ENCODE results near the gene CDK4.
"Not testable (repeated sequence)": the region's sequence is repeated elsewhere in the genome, so short reads cannot be mapped to it uniquely, and the experiment has no call there.

The CDK4 gene

DNA sequence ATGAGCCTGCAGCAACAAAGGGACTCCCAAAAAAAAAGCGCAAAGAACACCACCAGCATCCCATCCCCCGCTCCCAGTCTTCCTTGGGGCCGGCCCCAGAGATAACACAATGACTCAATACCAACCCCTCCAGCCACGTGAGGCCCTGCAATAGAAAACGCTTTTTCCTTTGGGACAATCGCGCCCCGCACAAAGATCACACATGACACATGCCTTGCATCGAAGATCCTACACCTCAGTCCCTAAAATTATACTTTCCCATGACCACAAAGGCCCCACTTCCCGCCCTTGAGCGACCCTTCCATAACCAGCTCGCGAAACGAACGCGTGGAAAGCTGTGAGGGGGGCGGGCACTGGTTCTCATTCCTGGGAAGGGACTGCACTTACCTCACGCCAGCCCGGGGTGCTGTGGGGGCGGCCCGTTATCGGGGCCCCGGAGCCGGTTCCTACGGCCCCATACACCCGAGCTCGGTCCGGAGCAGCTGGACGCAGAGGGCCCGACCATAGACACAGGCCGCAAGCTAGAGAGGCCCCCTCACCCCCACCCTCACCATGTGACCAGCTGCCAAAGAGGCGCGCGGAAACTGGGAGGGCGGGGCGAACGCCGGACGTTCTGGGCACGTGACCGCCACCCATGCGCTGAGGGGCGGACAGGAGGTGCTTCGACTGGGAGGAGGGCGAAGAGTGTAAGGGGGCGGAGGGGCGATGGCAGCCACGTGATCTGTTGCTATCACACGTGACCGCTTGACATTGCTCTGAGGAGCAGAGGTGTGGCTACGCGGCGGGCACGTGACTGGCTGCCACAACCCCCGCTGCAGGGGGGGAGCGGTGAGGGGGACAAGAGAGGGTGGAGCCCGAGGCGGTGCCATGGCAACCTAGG is at the start of gene CDK4:
TSS of gene CDK4 (minus strand) at position 523 of the 880 bp plus-strand sequence. CDS start 593 bp downstream, outside the sequence.
- DNase-seq, result peak; percentile 98

- DNase-seq, result no peak
These were observed 48.9 kb upstream of the CDK4 start for GRCh38 chr12:57800965-57801364.

DNA sequence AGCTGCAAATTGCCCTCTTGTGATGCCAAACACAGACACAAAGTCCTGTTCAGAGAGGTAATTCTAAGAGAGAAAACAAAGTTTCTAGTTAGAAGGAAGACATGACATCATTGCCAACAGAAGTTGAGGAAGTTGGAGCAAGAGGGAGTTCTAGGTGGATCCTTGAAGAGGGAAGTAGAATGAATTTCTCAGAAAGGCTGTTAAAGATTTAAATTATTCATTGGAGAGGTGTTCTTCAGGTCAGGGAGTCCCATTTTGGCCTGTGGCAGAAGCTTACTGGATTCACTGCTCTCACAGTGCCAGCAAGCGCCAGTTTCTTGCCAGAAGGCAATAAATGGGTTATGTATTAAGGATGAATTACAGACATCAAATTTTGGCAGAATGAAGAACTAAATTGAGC is 45.8 kb upstream of the CDK4 start:
- peak; percentile 83 for DNase-seq

GRCh38 chr12:57796996-57797395 is 44.9 kb upstream of the CDK4 start:
- DNase-seq, result peak; percentile 39

- peak; percentile 78 for DNase-seq
These were observed 43.2 kb upstream of the CDK4 start for GRCh38 chr12:57795354-57795753.

GRCh38 chr12:57793920-57794319 is 41.8 kb upstream of the CDK4 start:
- DNase-seq, result peak; percentile 96

GRCh38 chr12:57783861-57784260 is 31.8 kb upstream of the CDK4 start:
- DNase-seq, result no peak

GRCh38 chr12:57783466-57783801 is 31.3 kb upstream of the CDK4 start:
- DNase-seq, result no peak

- peak; percentile 94 for DNase-seq
These were observed 30.7 kb upstream of the CDK4 start, which contains the start of gene TSFM for GRCh38 chr12:57782608-57783465. Gene TSFM, plus strand, starts transcription at chr12:57782787. Its CDS starts 15 bp downstream, at chr12:57782802.

GRCh38 chr12:57782243-57782607 is 30.1 kb upstream of the CDK4 start:
- DNase-seq, result no peak

DNA sequence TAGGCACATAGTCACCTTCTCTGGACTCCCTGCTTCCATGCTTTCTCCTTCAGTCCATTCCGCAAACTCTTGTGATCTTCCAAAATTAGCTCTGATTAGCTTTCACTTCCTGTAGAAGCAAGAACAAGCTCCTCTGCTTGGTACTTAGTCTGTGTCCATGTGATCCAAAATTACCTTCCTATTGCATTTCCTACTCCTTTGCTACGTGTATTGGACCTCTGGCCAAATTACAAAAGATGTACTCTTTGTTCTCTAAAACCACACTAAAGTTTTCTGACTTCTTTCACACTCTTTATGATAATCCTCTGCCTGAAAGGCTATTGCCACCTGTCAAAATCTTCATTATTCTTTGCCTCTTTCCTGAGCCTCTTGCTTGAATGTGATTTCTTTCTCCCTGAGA is 29.7 kb upstream of the CDK4 start:
- peak; percentile 38 for DNase-seq

DNA sequence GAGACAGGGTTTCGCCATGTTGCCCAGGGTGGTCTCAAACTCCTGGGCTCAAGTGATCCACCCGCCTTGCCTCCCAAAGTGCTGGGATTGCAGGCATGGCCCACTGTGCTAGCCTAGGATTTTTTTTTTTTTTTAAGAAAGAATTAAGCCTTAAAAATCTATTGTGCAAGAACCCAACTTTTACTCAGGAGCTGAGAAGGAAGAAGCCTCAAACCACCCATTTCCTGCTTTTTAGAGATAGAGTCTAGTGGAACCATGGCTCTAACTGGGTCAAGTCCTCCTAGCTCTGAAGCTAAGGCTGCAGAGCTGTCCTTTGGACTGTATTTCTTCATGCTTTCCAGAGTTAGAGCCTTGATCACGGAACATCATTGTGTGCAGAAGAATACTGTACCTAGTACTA is 29.1 kb upstream of the CDK4 start:
- DNase-seq, result peak; percentile 60

- no peak for DNase-seq
These were observed 28.3 kb upstream of the CDK4 start for GRCh38 chr12:57780284-57780897.

DNA sequence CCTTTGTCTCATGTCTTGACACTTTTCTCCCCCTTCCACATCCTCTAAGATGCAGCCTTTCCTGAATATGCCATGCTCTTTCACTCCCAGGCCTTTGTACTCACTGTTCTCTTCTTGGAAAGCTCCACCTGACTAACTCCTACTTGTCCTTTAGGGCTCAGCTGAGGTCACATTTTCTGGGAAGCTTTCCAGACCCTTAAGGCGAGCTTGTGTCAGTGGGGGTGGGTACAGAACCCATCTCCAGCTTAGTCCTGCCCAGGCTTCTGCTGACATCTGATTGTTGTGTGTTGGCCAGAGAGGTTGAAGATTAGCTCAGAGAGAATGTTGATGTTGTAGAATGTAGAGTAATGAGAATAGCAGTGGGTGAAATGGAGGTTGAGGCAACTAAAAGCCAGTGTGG is 27.6 kb upstream of the CDK4 start:
- DNase-seq, result no peak

DNA sequence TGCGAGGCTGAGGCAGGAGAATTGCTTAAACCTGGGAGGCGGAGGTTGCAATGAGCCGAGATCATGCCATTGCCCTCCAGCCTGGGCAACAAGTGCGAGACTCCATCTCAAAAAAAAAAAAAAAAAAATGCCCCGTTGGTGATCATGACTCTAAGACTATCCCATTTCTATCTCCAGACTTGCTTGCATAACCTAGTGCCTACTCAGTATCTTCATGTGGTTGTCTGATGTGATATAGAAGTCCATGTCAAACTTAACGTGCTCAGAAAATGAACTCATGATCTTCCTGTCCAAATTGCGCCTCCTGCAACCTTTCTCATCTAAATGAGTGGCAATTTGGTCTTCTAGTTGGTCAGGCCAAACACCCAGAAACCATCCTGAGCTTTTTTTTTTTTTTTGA is 25.8 kb upstream of the CDK4 start:
- peak; percentile 59 for DNase-seq

DNA sequence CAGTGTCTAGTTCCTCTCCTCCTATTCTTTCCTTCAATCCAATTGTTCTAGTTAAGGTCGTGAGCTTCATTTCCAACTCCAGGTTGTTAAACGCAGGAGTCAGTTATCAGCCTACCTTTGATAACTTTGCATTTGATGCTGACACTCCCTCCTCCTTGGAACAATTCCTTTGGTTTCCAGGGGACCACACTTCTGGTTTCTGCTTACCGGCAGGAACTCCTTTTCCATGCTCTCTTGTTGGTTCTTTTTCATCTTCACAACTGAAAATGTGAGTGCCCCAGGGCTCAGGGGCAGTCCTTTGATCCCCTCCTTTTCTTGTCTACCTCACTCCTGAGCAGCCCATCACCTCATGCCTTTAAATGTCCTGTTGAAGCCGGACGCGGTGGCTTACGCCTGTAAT is 25.3 kb upstream of the CDK4 start:
- no peak for DNase-seq

DNA sequence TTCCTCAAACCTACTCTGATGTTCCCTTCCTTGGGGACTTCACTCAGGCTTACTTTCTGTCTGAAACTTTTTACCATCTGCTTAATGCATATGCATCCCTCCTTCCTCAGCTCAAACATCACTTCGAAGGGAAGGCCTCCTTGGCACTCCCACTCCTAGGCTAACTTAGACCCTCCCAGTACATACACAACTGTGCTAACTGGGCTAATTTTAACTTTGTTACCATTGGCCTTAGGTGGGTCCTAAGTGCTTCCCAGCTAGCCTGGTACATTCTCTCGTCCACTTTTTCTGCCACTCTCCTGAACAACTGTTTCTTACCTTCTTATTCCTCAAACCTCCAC is 24.1 kb upstream of the CDK4 start:
- no peak for DNase-seq

- peak; percentile 86 for DNase-seq
These were observed 23.6 kb upstream of the CDK4 start for GRCh38 chr12:57775563-57776246.

DNA sequence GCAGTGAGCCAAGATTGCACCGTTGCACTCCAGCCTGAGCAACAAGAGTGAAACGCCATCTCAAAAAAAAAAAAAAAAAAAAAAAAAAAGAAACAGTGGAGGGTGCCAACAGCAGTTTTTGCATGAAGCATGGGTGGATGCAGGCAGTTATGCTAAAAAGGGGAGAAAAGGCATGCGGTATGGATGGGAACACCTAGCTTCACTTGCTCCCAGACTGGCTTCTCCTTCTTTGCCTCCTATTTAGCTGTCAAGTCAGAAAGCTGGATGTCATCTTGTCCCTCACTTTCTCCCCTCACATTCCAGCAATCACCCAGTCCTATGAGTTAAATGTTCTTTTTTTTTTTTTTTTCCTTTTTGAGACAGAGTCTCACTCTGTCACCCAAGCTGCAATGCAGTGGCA is 22.9 kb upstream of the CDK4 start:
- no peak for DNase-seq

GRCh38 chr12:57774634-57775033 is 22.5 kb upstream of the CDK4 start:
- not testable (repeated sequence) for DNase-seq

DNA sequence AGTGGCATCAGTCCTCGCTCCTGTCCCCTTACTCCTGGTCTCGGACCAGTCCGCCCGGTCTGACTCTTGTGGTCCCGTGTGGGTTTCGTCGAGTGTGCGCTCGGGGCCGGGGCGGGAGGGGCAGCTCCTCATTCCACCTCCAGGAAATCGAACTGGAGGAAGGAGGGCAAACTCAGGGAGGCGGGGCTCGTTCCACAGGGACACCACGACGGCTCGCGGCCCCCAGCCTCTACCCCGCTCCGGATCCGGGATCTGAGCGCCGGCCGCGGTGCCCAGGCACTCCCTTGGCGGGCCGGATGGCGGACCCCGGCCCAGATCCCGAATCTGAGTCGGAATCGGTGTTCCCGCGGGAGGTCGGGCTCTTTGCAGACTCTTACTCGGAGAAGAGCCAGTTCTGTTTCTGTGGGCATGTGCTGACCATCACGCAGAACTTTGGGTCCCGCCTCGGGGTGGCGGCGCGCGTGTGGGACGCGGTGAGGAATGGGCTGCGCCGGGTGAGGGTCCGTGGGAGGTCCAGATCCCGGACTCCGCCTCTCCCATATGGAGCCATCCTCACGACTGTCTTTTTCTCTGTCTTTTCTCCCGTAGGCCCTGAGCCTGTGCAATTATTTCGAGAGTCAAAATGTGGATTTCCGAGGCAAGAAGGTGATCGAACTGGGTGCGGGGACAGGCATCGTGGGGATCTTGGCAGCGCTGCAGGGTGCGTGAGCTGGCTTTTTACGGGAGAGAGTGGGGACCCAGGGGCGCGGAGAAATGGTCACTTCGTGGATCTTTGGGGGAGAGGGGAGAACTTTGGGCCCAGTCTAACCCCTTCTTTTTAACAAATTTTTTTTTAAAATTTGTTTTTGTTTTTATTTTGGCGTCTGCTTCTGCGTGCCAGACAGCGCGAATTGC is 20.6 kb upstream of the CDK4 start, which contains the start of gene EEF1AKMT3:
TSS of gene EEF1AKMT3 (plus strand) at position 186 of the 894 bp plus-strand sequence. CDS start at position 297, 111 bp downstream.
- DNase-seq, result peak; percentile 71
